Measurements from ENCODE around the gene FBXL7. TPM values are rescaled to one million over a fixed set of nuclear protein-coding genes. Genes with fewer than 3 reads are reported as not detected.
"Not testable (repeated sequence)": the region's sequence is repeated elsewhere in the genome, so short reads cannot be mapped to it uniquely, and the experiment has no call there.

The FBXL7 gene
- total and polyA plus RNA-seq, 2 of the 8 experiments (the other 6 are each of a cell fraction or from before 2014, with no cell fraction given): 17.7 to 17.8 TPM

DNA sequence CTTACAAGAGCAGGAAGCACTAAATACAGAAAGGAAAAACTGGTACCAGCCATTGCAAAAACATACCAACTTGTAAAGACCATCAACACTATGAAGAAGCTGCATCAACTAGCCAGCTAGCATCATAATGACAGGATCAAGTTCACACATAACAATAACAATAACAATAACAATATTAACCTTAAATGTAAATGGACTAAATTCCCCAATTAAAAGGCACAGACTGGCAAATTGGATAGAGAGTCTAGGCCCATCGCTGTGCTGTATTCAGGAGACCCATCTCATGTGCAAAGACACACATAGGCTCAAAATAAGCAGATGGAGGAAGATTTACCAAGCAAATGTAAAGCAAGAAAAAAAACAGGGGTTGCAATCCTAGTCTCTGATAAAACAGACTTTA is 372.3 kb downstream of the FBXL7 start:
- 100% methylated on average over 1 of the region's 1 CpG; no CpG with 5 or more reads in 1 of the 2 experiments for WGBS, 2 experiments (ENCODE audit: extremely low coverage in 1 of 2, insufficient coverage in 1 of 2, insufficient read length in 1 of 2, insufficient replicate concordance in 2 of 2, low coverage in 1 of 2, low lambda C conversion rate in 2 of 2, missing lambda C conversion rate in 1 of 2)
- DNase-seq (ENCODE audit: low read depth in 1 of 2, low spot score in 2 of 2); H2BK5ac ChIP-seq (ENCODE audit: low read depth, low read length); H4K5ac ChIP-seq (ENCODE audit: insufficient read length, low read depth, low read length); H2BK120ac ChIP-seq (replicated peaks; ENCODE audit: low read depth, low read length); H3K4me1 ChIP-seq (replicated peaks in 1 of 4; ENCODE audit: control insufficient read depth in 3 of 4, insufficient read depth in 4 of 4, low read length in 3 of 4); FAIRE-seq; H3K23ac ChIP-seq (ENCODE audit: insufficient read length); H3K9ac ChIP-seq (replicated peaks in 1 of 4; ENCODE audit: extremely low read depth in 1 of 4, low read depth in 3 of 4, low read length in 3 of 4); H4K20me1 ChIP-seq (replicated peaks in 1 of 2; ENCODE audit: control insufficient read depth in 1 of 2, insufficient read depth in 2 of 2, low read length in 2 of 2); H3K4me3 ChIP-seq (ENCODE audit: extremely low read depth in 1 of 4, insufficient read depth in 2 of 4, low read depth in 3 of 4, low read length in 4 of 4); H3K36me3 ChIP-seq (ENCODE audit: control insufficient read depth in 2 of 4, insufficient read depth in 4 of 4, low read length in 3 of 4); H3K18ac ChIP-seq (ENCODE audit: extremely low read depth, low read length); H3K27me3 ChIP-seq (replicated peaks in 1 of 4; ENCODE audit: control insufficient read depth in 3 of 4, extremely low read depth in 1 of 4, insufficient read depth in 3 of 4, low read length in 3 of 4); H3K4me2 ChIP-seq (ENCODE audit: insufficient read depth in 1 of 2, low read depth in 2 of 2, low read length in 2 of 2); H3K14ac ChIP-seq (ENCODE audit: insufficient read length); H4K91ac ChIP-seq (replicated peaks; ENCODE audit: insufficient read length, low read length); H3K27ac ChIP-seq (ENCODE audit: low read depth, low read length); H2AFZ ChIP-seq (ENCODE audit: low read length); H2BK20ac ChIP-seq (ENCODE audit: low read length); H3K56ac ChIP-seq (replicated peaks; ENCODE audit: insufficient read length, low read depth, low read length); H2BK15ac ChIP-seq (ENCODE audit: low read length); H3K23me2 ChIP-seq (ENCODE audit: low read depth, low read length); H3K9me3 ChIP-seq (ENCODE audit: insufficient read depth in 2 of 2, low read depth in 1 of 2, low read length in 1 of 2); H3K79me1 ChIP-seq (ENCODE audit: low read depth, low read length); H2BK12ac ChIP-seq (ENCODE audit: low read depth, low read length); CTCF ChIA-PET (ENCODE audit: partially characterized antibody); H4K8ac ChIP-seq (ENCODE audit: extremely low read depth, insufficient read depth, low read length); POLR2A ChIA-PET (ENCODE audit: partially characterized antibody); H3K4ac ChIP-seq (replicated peaks; ENCODE audit: insufficient read length, low read depth, low read length); H2AK5ac ChIP-seq (ENCODE audit: low read depth, low read length); H3K79me2 ChIP-seq (ENCODE audit: control insufficient read depth in 1 of 2, insufficient read depth in 2 of 2, low read length in 2 of 2): not testable (repeated sequence)

Measured in H1 (cell line).